ENCODE results near the gene GIT1. TPM values are rescaled to one million over a fixed set of nuclear protein-coding genes. Genes with fewer than 3 reads are reported as not detected.
A peak's percentile ranks its signal among the peaks of the same experiment; 100 is the strongest.

GIT1 gene, protein sequence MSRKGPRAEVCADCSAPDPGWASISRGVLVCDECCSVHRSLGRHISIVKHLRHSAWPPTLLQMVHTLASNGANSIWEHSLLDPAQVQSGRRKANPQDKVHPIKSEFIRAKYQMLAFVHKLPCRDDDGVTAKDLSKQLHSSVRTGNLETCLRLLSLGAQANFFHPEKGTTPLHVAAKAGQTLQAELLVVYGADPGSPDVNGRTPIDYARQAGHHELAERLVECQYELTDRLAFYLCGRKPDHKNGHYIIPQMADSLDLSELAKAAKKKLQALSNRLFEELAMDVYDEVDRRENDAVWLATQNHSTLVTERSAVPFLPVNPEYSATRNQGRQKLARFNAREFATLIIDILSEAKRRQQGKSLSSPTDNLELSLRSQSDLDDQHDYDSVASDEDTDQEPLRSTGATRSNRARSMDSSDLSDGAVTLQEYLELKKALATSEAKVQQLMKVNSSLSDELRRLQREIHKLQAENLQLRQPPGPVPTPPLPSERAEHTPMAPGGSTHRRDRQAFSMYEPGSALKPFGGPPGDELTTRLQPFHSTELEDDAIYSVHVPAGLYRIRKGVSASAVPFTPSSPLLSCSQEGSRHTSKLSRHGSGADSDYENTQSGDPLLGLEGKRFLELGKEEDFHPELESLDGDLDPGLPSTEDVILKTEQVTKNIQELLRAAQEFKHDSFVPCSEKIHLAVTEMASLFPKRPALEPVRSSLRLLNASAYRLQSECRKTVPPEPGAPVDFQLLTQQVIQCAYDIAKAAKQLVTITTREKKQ
- 1 to 10 TPM; 2.3 to 8.9 (median 5.1) TPM for polyA plus RNA-seq

DNA sequence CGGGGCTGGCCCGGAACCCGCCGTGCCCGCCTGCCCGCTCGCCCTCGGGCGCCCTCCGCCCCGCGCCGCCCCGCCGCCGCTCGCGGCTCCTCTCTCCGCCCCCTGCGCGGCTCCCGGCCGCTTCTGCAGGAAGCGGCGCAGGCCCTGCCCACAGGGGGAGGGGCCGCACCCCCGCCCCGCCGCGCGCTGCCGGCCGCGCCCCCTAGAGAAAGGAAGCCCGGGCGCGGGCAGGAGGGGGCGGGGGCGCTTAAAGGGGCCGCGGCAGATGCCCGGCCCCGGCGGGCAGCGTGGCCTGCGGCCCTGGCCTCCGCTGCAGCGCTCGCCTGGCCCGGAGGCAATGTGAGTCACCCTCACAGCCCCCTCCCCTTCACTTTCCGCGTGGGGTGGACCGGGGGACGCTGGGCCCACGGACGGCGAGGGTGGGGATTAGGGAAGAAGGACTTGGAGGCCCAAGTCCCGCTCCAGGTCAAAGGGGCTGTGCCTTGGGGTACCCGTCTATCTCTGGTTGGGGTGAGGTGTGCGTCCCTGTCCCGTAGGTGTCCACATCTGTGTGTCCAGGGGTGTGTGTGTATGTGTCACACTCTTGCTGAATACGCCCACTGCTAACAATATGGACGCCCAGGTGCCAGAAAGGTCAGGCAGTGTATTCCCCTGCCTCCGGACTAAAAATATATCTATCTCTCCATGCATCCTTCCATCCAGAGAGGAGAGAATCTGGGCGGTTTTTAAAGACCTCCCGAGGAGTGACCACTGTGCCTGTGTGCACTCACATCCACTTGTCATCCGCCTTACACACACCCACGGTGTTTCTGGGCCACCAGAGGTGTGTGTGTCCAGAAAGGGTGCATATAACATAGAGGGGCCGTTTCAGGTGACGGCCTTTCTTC lies at the start of gene GIT1:
TSS of gene GIT1 (minus strand) at position 125 of the 887 bp plus-strand sequence. CDS start 270 bp downstream, outside the sequence.
- peaks cover 70 to 71% of the 10 kb centered on the region in 2 donors for H3K4me1 Mint-ChIP-seq
- H3K36me3 Mint-ChIP-seq = no peaks in the 10 kb centered on the region
- peak within 1 kb of the TSS; percentile 81 to 94 (median 91) for H3K27ac Mint-ChIP-seq
- peaks cover 0 to 7% (median 5%) of the 10 kb centered on the region in 3 donors for H3K27me3 Mint-ChIP-seq (ENCODE audit: low read depth in 3 of 3)
- DNase-seq = peak; percentile 84 to 87 (median 86)
- peak within 1 kb of the TSS; percentile 87 to 93 (median 89) for H3K4me3 Mint-ChIP-seq
- H3K9me3 Mint-ChIP-seq = no peaks in the 10 kb centered on the region

DNA sequence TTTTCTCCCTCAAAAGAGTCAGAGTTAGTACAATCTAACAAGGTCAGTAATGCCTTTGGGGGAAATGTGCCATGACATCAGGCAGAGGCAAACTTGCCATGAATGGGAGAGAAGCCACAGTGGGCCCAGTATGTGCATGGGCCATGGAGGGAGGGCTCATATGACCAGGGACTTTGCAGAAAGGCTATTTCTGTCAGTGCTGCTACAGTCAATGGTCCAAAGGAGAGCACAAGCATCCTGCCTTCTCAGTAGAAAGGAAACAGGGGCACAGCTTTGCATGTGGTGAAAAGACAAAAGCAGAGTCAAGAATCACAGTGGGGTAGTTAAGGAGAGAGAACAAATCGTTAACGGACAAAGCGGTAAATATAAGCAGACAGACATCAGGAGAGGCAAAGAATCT lies 44.4 kb upstream of the GIT1 start:
- no peak overlapping the region for H3K4me3 Mint-ChIP-seq
- peaks cover 20 to 41% of the 10 kb centered on the region in 2 donors for H3K4me1 Mint-ChIP-seq
- H3K27me3 Mint-ChIP-seq (ENCODE audit: low read depth in 3 of 3) = peaks cover 0 to 19% (median 2%) of the 10 kb centered on the region in 3 donors
- no peak for DNase-seq
- peak overlapping the region in 4 of 6 donors; percentile 5 to 65 (median 36) for H3K27ac Mint-ChIP-seq
- peaks cover 0 to 35% (median 17%) of the 10 kb centered on the region in 3 donors for H3K36me3 Mint-ChIP-seq
- H3K9me3 Mint-ChIP-seq = no peaks in the 10 kb centered on the region

DNA sequence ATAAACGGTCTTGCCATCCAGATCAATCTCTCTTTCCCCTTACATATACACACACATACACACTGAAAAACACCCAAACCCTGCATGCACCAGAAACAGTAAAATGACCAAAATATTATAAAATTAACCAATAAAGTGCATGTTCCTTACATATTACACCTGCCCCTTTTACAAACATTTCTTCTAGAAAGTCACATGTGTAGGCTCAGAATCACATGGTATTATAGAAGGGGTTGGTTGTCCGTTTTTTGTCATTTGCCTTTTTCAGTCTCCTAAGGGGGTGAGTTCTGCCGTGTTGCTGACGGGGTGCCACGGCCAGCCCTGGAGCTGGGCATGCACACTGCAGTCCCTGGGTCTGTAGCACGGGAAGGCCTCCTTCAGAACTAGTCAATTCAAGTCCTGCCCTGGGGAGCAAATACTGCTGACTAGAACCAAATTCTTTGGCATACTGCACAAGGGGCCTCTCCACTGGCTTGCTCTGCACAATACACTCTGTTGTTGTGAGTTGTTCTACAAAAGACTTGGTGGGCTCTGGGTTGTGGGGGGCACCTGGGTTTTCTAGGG lies 41.3 kb upstream of the GIT1 start:
- no peak overlapping the region for H3K4me3 Mint-ChIP-seq
- H3K27me3 Mint-ChIP-seq (ENCODE audit: low read depth in 3 of 3) = peaks cover 0 to 15% (median 5%) of the 10 kb centered on the region in 3 donors
- no peaks in the 10 kb centered on the region for H3K9me3 Mint-ChIP-seq
- peaks cover 0 to 26% (median 9%) of the 10 kb centered on the region in 3 donors for H3K36me3 Mint-ChIP-seq
- peaks cover 21 to 53% of the 10 kb centered on the region in 2 donors for H3K4me1 Mint-ChIP-seq
- peak overlapping the region in 3 of 6 donors; percentile 15 to 58 (median 57) for H3K27ac Mint-ChIP-seq
- DNase-seq = no peak

DNA sequence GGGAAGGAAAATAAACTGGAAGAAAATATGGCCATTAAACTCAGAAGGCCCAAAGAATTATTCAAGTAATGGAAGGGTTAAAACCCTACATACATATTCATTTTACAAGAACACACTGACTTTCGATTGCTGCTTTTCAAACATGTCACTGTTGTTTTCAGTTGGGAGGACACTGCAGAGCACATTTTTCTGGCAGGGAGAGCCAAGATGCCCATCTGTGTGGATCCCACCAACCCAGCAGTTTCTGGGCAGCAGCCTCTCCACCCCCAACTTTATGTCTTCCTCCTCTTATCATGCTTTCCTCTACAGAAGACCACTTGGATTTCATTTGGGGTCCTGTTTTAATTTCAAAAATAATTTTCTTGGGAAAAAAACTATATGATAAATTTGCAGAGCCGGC lies 40.4 kb upstream of the GIT1 start:
- H3K4me1 Mint-ChIP-seq = peaks cover 21 to 56% of the 10 kb centered on the region in 2 donors
- H3K27ac Mint-ChIP-seq = peak overlapping the region in 5 of 6 donors; percentile 20 to 73 (median 48)

DNA sequence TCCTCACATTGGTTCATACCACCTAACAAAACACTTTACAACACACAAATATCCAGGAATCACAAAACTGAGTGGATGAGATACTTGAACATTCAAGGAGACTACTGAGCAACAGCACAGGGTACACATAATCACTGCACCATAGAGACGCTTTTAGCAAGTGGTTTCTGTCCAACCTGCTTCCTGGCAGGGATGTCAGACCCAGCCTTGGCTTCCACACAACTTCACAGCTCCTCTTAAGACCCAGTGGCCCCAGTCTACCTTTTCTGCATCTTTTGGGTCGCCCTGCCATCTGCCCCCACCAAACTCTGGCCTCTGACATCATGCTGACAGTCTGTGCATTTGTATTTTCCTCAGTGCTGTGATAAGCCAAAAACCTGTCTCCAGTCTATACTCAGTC lies 39.2 kb upstream of the GIT1 start:
- Mint-ChIP-seq H3K4me1 (peaks cover 20 to 53% of the 10 kb centered on the region in 2 donors), H3K27me3 (ENCODE audit: low read depth in 3 of 3) (peaks cover 0 to 17% (median 9%) of the 10 kb centered on the region in 3 donors), H3K4me3 (no peak overlapping the region), H3K27ac (peak overlapping the region in 5 of 6 donors; percentile 42 to 83 (median 71)), H3K36me3 (peaks cover 0 to 20% (median 9%) of the 10 kb centered on the region in 3 donors), H3K9me3 (no peaks in the 10 kb centered on the region)
- DNase-seq = no peak

More for the DNA sequence above, 40.4 kb upstream of the GIT1 start:
- no peak for DNase-seq
- Mint-ChIP-seq H3K36me3 (peaks cover 0 to 24% (median 9%) of the 10 kb centered on the region in 3 donors), H3K4me3 (peak overlapping the region in 1 of 5 donors; percentile 43), H3K9me3 (no peaks in the 10 kb centered on the region), H3K27me3 (ENCODE audit: low read depth in 3 of 3) (peaks cover 0 to 14% (median 5%) of the 10 kb centered on the region in 3 donors)

DNA sequence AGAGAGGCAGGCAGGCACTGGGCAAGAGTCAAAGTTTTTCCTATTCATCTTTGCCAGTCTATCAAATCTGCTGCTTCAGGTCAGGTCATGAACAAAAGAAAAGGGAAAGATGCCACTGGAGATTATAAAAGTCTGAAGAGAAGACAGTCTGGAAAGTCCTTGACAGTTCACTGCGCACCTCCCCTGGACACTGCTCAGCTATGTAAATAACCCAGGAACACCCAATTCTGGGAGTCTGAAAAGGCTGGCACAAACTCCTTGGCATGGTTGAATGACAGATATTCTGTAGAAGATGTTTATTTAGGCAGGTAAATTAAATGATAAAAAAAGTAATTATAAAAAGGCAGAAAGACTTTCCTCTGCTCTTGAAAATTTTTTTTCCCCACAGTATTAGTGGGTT lies 38.5 kb upstream of the GIT1 start:
- DNase-seq = no peak
- H3K4me1 Mint-ChIP-seq = peaks cover 22 to 60% of the 10 kb centered on the region in 2 donors
- peak overlapping the region in 5 of 6 donors; percentile 15 to 80 (median 71) for H3K27ac Mint-ChIP-seq
- no peaks in the 10 kb centered on the region for H3K9me3 Mint-ChIP-seq
- H3K36me3 Mint-ChIP-seq = peaks cover 0 to 20% (median 9%) of the 10 kb centered on the region in 3 donors
- no peak overlapping the region for H3K4me3 Mint-ChIP-seq
- peaks cover 0 to 19% (median 9%) of the 10 kb centered on the region in 3 donors for H3K27me3 Mint-ChIP-seq (ENCODE audit: low read depth in 3 of 3)

DNA sequence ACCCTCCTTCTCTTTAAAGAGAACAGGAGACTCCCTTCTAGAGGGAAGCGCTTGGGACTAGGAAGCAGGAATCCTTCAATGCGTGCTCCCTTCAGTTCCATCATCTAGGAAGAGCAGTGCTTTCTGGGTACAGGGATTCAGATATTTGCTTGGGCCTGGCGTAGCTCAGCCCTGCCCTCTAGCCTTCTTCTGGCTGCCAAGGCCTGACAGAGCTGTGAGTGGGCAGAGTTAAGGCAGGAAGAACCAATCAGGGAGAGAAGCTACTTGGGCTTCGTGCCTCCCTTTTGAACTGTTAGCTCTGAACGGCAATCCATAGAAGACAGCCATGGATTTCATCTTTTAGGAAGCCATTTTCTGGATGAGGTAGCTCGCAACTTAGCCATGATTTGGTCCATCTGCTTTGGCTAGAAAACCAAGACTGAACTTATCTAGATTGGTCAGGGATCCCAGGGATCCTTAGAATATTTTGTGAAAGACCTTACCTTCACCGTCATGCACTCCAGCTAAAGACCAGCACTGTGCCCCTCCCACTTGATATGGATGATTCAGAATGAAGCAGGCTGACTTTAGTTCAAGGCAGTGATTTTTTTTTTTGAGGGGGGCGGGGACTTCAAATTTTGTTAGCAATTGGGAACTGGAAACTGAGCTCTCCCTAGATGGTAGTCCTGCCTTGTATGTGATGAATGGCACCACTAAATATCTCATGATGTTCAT lies 35.7 kb upstream of the GIT1 start:
- DNase-seq = no peak
- Mint-ChIP-seq H3K9me3 (no peaks in the 10 kb centered on the region), H3K36me3 (peaks cover 0 to 4% (median 0%) of the 10 kb centered on the region in 3 donors), H3K27ac (peak overlapping the region in 5 of 6 donors; percentile 12 to 75 (median 50)), H3K27me3 (ENCODE audit: low read depth in 3 of 3) (peaks cover 0 to 21% (median 10%) of the 10 kb centered on the region in 3 donors), H3K4me3 (no peak overlapping the region), H3K4me1 (peaks cover 35 to 67% of the 10 kb centered on the region in 2 donors)

DNA sequence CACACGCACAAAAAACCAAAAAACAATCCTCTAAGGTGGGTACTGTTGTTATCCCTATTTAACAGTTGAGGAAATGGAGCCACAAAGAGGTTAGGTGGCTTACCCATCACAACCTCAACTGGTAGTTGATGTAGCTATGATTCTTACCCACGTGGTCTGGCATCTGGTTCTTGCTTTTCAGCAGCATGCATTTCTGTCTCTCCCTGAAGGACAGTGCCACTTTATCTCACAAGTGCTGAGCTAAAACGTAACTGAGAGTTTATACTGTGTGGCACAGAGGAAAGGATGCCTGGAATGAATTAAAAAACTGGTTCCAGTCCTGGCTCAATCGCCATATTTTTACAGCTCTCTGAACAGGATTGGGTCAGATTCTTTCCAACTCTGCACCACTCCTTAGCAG lies 35.1 kb upstream of the GIT1 start:
- peaks cover 30 to 61% of the 10 kb centered on the region in 2 donors for H3K4me1 Mint-ChIP-seq
- peaks cover 0 to 24% (median 10%) of the 10 kb centered on the region in 3 donors for H3K27me3 Mint-ChIP-seq (ENCODE audit: low read depth in 3 of 3)
- peak overlapping the region in 4 of 6 donors; percentile 37 to 57 (median 54) for H3K27ac Mint-ChIP-seq
- DNase-seq = no peak
- peaks cover 0 to 4% (median 0%) of the 10 kb centered on the region in 3 donors for H3K36me3 Mint-ChIP-seq
- no peak overlapping the region for H3K4me3 Mint-ChIP-seq
- H3K9me3 Mint-ChIP-seq = no peaks in the 10 kb centered on the region

DNA sequence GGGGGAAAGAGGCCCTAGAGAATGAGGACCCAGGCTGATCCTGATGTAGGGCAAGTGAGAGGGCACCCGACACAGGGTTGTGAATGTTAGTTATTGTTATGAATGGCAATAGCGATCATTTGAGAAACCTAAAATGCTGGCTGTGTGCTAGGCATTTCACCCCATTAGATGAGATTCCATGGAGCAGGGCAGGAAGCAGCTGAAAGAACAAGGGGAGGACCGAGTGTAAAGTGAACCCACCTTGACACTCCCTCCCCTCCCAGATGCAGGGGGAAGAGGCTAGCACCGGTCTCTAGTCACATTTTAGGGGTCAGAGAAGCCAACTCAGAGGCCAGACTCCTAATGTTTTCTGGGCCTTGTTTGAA lies 33.8 kb upstream of the GIT1 start:
- H3K27me3 Mint-ChIP-seq (ENCODE audit: low read depth in 3 of 3) = peaks cover 2 to 20% (median 10%) of the 10 kb centered on the region in 3 donors
- H3K9me3 Mint-ChIP-seq = no peaks in the 10 kb centered on the region
- peak overlapping the region; percentile 78 to 84 (median 84) for H3K4me3 Mint-ChIP-seq
- DNase-seq = no peak
- H3K4me1 Mint-ChIP-seq = peaks cover 23 to 48% of the 10 kb centered on the region in 2 donors
- peak overlapping the region in 5 of 6 donors; percentile 37 to 77 (median 49) for H3K27ac Mint-ChIP-seq
- no peaks in the 10 kb centered on the region for H3K36me3 Mint-ChIP-seq

DNA sequence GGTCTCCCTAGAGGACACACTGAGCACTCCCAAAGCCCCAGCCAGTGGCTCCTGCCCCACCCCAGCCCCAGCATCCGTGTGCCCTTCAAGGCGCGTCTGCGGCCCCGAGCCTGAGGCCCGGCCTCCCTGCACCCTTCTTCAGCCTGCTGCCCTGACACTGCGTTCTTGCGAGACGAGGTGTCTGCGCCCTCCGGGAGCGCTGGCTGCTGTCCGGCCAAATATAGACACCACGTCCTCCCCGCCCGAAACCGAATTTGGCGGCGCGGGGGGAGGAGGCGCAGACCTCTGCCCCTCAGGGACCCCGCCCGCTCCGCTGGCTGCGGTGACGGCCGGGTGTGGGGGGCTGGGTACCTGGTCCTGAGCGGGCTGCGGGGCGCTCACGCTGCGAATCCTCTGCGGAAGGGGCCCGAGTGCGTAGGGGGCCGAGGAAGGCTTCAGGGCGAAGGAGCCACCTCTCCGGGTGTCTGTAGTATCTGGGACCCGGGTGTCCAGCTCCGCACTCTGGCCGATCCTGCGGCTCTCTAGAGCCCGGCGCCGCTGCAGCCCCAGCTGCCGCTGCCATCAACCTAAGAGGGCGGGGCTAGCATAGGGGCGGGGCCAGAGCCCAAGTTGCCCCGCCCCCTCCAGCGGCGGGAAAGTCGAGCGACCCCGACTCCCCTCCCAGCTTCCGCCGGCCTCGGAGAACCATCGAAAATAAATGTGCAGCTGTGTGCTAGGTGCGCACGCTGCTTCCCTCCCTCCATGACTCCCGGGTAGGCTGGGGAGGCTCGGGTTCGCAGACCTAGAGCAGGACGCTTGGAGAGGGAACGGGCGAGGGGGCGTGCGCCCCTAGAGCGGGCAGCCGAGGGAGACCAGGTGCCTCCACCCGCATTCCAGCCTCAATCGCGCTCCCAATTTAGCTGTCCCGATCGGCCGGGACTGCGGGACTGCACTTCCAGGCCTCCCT lies 33.2 kb upstream of the GIT1 start, which contains the start of gene CORO6:
TSS of gene CORO6 (minus strand) at position 576 of the 946 bp plus-strand sequence. CDS start 1,491 bp downstream, outside the sequence.
- peak within 1 kb of the TSS; percentile 78 to 84 (median 84) for H3K4me3 Mint-ChIP-seq
- peaks cover 3 to 20% (median 10%) of the 10 kb centered on the region in 3 donors for H3K27me3 Mint-ChIP-seq (ENCODE audit: low read depth in 3 of 3)
- peak; percentile 62 to 66 (median 64) for DNase-seq
- no peaks in the 10 kb centered on the region for H3K36me3 Mint-ChIP-seq
- H3K4me1 Mint-ChIP-seq = peaks cover 24 to 42% of the 10 kb centered on the region in 2 donors
- H3K9me3 Mint-ChIP-seq = no peaks in the 10 kb centered on the region
- H3K27ac Mint-ChIP-seq = peak within 1 kb of the TSS; percentile 37 to 77 (median 56)

DNA sequence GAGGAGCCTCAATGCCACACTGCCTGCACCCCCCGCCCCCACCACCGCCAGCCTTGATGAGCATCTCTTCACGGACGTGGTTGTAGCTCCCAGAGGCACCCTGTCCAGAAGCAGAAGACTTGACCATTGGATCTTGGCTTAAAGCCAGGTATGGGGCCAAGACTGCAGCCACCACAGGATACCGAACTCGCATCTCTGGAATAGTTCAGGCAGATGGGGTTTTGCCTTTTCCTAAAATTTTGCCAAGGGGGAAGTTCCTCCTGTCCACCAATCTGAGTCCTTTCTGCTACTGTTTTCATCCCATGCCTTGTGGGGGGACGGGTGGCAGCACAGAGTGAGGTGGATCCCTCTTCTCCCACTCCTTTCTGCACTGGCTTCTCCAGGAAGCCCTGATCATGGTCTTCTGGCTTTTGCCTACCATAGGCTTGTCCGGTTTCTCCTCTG lies 32.3 kb upstream of the GIT1 start:
- H3K27me3 Mint-ChIP-seq (ENCODE audit: low read depth in 3 of 3) = peaks cover 6 to 20% (median 10%) of the 10 kb centered on the region in 3 donors
- H3K36me3 Mint-ChIP-seq = no peaks in the 10 kb centered on the region
- peak overlapping the region in 1 of 6 donors; percentile 30 for H3K27ac Mint-ChIP-seq
- DNase-seq = no peak
- H3K4me1 Mint-ChIP-seq = peaks cover 32 to 44% of the 10 kb centered on the region in 2 donors
- peak overlapping the region; percentile 72 to 84 (median 81) for H3K4me3 Mint-ChIP-seq
- no peaks in the 10 kb centered on the region for H3K9me3 Mint-ChIP-seq

Measured in immature natural killer cell (primary cell).